Testis (tissue), 2 donors: Measurements from ENCODE around the gene SLC46A2.

Experiments used
- POLR2A ChIP-seq: fragments of 450-650 bp; IDR thresholded peaks from one replicate; pipeline ENCODE4 v1.6.1; 2017; ENCODE audit warnings: antibody characterized with exemption, mild to moderate bottlenecking, moderate library complexity
- TF ChIP-seq, protein P1 (sequence below), 3 experiments: fragments of 450-650 bp in 2 of 3; fragments of 200-600 bp in 1 of 3; sonication (generic) in 1 of 3; IDR thresholded peaks; one replicate each; pipeline ENCODE4 v1.5.1; 2016 to 2019; ENCODE audit warnings: antibody characterized with exemption in 3 of 3, mild to moderate bottlenecking in 2 of 3, moderate library complexity in 1 of 3

DNA sequence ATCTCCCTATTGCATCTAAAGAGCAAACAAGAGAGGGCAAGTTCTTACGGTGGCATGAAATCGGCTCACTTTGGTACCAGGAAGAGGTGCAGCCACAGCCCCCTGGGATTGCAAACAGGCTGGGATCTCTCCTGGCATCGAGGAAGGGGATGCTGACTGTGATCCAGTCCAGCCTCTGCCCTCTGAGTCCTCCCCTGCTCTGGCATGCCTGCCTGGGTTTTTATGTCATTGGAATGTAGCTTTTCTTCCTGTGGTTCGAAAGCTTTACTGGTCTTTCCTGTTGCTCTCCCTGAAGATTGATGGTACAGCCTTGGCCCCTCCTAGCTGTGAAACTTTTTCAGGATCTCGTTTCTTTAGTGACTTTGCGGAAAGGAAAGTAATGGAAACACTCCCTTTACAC lies 6.6 kb downstream of the SLC46A2 start:
- TF ChIP-seq, protein P1, sequence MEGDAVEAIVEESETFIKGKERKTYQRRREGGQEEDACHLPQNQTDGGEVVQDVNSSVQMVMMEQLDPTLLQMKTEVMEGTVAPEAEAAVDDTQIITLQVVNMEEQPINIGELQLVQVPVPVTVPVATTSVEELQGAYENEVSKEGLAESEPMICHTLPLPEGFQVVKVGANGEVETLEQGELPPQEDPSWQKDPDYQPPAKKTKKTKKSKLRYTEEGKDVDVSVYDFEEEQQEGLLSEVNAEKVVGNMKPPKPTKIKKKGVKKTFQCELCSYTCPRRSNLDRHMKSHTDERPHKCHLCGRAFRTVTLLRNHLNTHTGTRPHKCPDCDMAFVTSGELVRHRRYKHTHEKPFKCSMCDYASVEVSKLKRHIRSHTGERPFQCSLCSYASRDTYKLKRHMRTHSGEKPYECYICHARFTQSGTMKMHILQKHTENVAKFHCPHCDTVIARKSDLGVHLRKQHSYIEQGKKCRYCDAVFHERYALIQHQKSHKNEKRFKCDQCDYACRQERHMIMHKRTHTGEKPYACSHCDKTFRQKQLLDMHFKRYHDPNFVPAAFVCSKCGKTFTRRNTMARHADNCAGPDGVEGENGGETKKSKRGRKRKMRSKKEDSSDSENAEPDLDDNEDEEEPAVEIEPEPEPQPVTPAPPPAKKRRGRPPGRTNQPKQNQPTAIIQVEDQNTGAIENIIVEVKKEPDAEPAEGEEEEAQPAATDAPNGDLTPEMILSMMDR (IDR thresholded peaks at IDR 0.05) = no peak
- TF ChIP-seq POLR2A = no peak
